Esophagus squamous epithelium (tissue), 5 donors: Measurements from ENCODE around the gene RCCD1. TPM values are rescaled to one million over a fixed set of nuclear protein-coding genes. Genes with fewer than 3 reads are reported as not detected.

Experiments
- DNase-seq: peaks from one replicate; lab custom pipeline; 2025; lab: John Stamatoyannopoulos, UW
- H3K27ac ChIP-seq, 4 donors: fragments of 200-600 bp; sonication (generic); one replicate each; pipeline ENCODE4 v1.5.1; 2016 to 2019; ENCODE audit warnings: mild to moderate bottlenecking in 1 of 4
- H3K27me3 ChIP-seq, 4 donors: fragments of 200-600 bp; sonication (generic); 1 replicate in 3 of 4; 2 replicates in 1 of 4; pipeline versions ENCODE4 v1.5.1 to v1.6.0; 2017 to 2021; ENCODE audit warnings: antibody characterized with exemption in 1 of 4
- H3K36me3 ChIP-seq, 3 donors: fragments of 200-600 bp; sonication (generic); one replicate each; pipeline ENCODE4 v1.5.1; 2016 to 2019
- H3K4me1 ChIP-seq, 3 donors: fragments of 200-600 bp; sonication (generic); one replicate each; pipeline ENCODE4 v1.5.1; 2017 to 2019
- H3K4me3 ChIP-seq, 4 donors: fragments of 200-600 bp; sonication (generic); 1 replicate in 3 of 4; 2 replicates in 1 of 4; pipeline ENCODE4 v1.5.1; 2016 to 2019; ENCODE audit warnings: mild to moderate bottlenecking in 2 of 4, moderate library complexity in 1 of 4
- H3K9me3 ChIP-seq, 3 donors: fragments of 200-600 bp; sonication (generic); one replicate each; pipeline ENCODE4 v1.5.1; 2016 to 2019
- POLR2A ChIP-seq, 4 donors: fragments of 450-650 bp; IDR thresholded peaks; one replicate each; pipeline ENCODE4 v1.6.1; 2017; ENCODE audit warnings: antibody characterized with exemption in 4 of 4, mild to moderate bottlenecking in 4 of 4, moderate library complexity in 3 of 4
- WGBS, 2 donors: methylation state at CpG; one replicate each; pipeline ENCODE4 v1.1.5; 2018; 5-methylcytosine and 5-hydroxymethylcytosine counted together
- intact Hi-C: fragments of 100-400 bp; cut with DNase I; formaldehyde crosslinking; loops from one replicate; pipeline ENCODE4 v1.15.0; 2022
- total RNA-seq, 4 donors: library from RNA; depleted of rRNA; stranded (reverse); fragments of >200 nt; gene quantifications; one replicate each; pipeline ENCODE4 v1.1.0, GENCODE V29; 2016
- TF ChIP-seq, protein P1 (sequence below), 6 experiments: fragments of 450-650 bp in 4 of 6; fragments of 200-600 bp in 2 of 6; sonication (generic) in 2 of 6; IDR thresholded peaks; one replicate each; pipeline ENCODE4 v1.5.1; 2016 to 2019; ENCODE audit warnings: antibody characterized with exemption in 6 of 6, mild to moderate bottlenecking in 4 of 6, moderate library complexity in 4 of 6
- donor health status: DM: yes; HTN: yes; CAD: no.

RCCD1 gene
- total RNA-seq, 4 donors from 2014 or later, result 8.7 to 12.6 (median 9.8) TPM

- 95 to 98% methylated on average over 20 to 21 of the region's 21 CpGs for WGBS, 2 donors
- H3K36me3 ChIP-seq, result peaks cover 0 to 61% (median under 1%) of the 10 kb centered on the region in 3 donors
- intact Hi-C loops, result no loop called here
Observed at GRCh38 chr15:90974216-90974615, 19.5 kb downstream of the RCCD1 start.

GRCh38 chr15:90979582-90979981 lies 24.9 kb downstream of the RCCD1 start:
- H3K36me3 ChIP-seq, result peaks cover 0 to 50% (median 0%) of the 10 kb centered on the region in 3 donors
- H3K9me3 ChIP-seq, result no peaks in the 10 kb centered on the region
- WGBS, 2 donors, result 20 to 47% methylated on average over 1 of the region's 1 CpG
- no peak for DNase-seq
- intact Hi-C loops, result no loop called here
- H3K27ac ChIP-seq, result peak overlapping the region in 1 of 4 donors; percentile 4
- TF ChIP-seq POLR2A (IDR thresholded peaks at IDR 0.05), result no peak
- TF ChIP-seq, protein P1, sequence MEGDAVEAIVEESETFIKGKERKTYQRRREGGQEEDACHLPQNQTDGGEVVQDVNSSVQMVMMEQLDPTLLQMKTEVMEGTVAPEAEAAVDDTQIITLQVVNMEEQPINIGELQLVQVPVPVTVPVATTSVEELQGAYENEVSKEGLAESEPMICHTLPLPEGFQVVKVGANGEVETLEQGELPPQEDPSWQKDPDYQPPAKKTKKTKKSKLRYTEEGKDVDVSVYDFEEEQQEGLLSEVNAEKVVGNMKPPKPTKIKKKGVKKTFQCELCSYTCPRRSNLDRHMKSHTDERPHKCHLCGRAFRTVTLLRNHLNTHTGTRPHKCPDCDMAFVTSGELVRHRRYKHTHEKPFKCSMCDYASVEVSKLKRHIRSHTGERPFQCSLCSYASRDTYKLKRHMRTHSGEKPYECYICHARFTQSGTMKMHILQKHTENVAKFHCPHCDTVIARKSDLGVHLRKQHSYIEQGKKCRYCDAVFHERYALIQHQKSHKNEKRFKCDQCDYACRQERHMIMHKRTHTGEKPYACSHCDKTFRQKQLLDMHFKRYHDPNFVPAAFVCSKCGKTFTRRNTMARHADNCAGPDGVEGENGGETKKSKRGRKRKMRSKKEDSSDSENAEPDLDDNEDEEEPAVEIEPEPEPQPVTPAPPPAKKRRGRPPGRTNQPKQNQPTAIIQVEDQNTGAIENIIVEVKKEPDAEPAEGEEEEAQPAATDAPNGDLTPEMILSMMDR (IDR thresholded peaks at IDR 0.05), result no peak
- H3K4me1 ChIP-seq, result peaks cover 0 to 4% (median 0%) of the 10 kb centered on the region in 3 donors
- H3K27me3 ChIP-seq, result no peaks in the 10 kb centered on the region
- no peak overlapping the region for H3K4me3 ChIP-seq

More at GRCh38 chr15:90974216-90974615, 19.5 kb downstream of the RCCD1 start:
- Histone ChIP-seq H3K4me3 (no peak overlapping the region), H3K27ac (no peak overlapping the region), H3K27me3 (no peaks in the 10 kb centered on the region), H3K9me3 (no peaks in the 10 kb centered on the region), H3K4me1 (no peaks in the 10 kb centered on the region)
- TF ChIP-seq, protein P1 (IDR thresholded peaks at IDR 0.05), result no peak
- TF ChIP-seq POLR2A (IDR thresholded peaks at IDR 0.05), result no peak
- DNase-seq, result no peak

DNA sequence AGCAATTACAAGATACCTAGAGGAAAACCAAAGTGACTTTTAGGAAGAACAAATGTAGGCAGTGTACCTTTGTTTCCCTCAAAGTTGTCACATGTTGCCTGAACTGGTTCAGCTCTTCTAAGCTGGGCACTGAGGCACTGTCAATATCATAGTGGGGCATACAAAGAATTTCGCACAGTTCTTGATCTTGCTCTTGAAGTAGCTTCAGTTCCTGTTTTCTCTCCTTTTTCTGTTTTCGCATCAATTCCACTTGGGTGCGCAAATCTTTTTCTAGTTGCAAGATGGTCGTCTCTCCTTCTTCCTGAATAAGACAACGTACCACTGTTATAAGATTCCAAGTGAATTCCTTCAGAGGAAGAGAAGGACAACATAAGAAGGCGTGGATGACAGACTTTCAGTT lies 27.0 kb downstream of the RCCD1 start:
- intact Hi-C loops, result no loop called here

DNA sequence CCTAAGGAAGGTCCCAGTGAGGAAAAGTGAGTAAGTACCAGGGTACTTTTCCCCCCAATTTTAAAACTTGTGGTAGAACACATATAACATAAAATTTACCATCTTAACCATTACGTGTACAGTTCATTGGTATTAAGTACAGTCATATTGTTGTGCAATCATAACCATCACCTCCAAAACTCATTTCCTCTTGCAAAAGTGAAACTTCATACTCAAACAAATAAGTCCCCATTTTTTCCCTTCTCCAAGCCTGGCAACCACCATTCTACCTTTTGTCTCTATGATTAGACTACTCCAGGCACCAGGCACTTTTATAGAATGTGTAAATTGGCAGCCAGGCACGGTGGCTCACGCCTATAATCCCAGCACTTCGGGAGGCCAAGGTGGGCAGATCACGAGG lies 27.5 kb downstream of the RCCD1 start:
- H3K4me3 ChIP-seq, result no peak overlapping the region
- WGBS, 2 donors, result 45 to 82% methylated on average over 1 to 5 of the region's 5 CpGs
- TF ChIP-seq, protein P1 (IDR thresholded peaks at IDR 0.05), result no peak
- TF ChIP-seq POLR2A (IDR thresholded peaks at IDR 0.05), result no peak
- peaks cover 0 to 16% (median 0%) of the 10 kb centered on the region in 3 donors for H3K4me1 ChIP-seq
- no peaks in the 10 kb centered on the region for H3K27me3 ChIP-seq
- no peaks in the 10 kb centered on the region for H3K9me3 ChIP-seq
- intact Hi-C loops, result no loop called here
- no peak for DNase-seq
- H3K36me3 ChIP-seq, result peaks cover 0 to 31% (median 0%) of the 10 kb centered on the region in 3 donors
- H3K27ac ChIP-seq, result peak overlapping the region in 1 of 4 donors; percentile 34

More for the DNA sequence above, 27.0 kb downstream of the RCCD1 start:
- DNase-seq, result no peak
- 85 to 91% methylated on average over 6 of the region's 6 CpGs for WGBS, 2 donors
- Histone ChIP-seq H3K9me3 (no peaks in the 10 kb centered on the region), H3K4me1 (peaks cover 0 to 11% (median 0%) of the 10 kb centered on the region in 3 donors), H3K36me3 (peaks cover 0 to 31% (median 0%) of the 10 kb centered on the region in 3 donors), H3K4me3 (no peak overlapping the region), H3K27ac (no peak overlapping the region), H3K27me3 (no peaks in the 10 kb centered on the region)
- TF ChIP-seq POLR2A (IDR thresholded peaks at IDR 0.05), result no peak
- TF ChIP-seq, protein P1 (IDR thresholded peaks at IDR 0.05), result no peak

DNA sequence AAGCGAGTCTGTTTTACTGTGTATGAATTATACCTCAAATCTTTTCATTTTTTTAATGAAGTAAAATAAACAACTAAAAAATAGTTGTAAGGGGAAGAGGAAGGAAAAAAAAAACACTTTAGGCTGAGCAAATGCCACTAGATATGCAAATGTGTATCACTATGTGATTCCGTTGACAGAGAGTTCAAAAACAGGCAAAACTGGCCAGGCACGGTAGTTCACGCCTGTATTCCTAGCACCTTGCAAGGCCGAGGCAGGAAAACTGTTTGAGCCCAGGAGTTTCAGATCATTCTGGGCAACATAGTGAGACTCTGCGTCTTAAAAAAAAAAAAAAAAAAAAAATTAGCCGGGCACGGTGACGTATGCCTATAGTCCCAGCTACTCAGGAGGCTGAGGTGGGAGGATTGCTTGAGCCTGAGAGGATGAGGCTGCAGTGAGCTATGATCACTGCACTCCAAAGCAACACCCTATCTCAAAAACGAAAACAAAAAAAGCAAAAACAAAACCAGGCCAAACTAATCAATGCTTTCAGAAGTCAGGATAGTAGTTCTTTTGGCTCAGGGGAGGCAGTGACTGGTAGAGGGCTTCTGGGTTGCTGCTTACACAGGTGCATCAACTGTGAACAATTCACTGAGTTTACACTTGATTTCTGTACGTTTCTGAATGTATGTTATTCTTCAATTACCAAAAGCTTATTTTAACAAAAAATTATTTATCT lies 32.3 kb downstream of the RCCD1 start:
- DNase-seq, result no peak

More for the DNA sequence above, 32.3 kb downstream of the RCCD1 start:
- intact Hi-C loops, result no loop called here
- Histone ChIP-seq H3K4me3 (peak overlapping the region in 1 of 4 donors; percentile 20), H3K36me3 (peaks cover 0 to 15% (median 0%) of the 10 kb centered on the region in 3 donors), H3K27ac (peak overlapping the region in 3 of 4 donors; percentile 38 to 77 (median 57)), H3K9me3 (no peaks in the 10 kb centered on the region), H3K4me1 (peaks cover 0 to 32% (median 5%) of the 10 kb centered on the region in 3 donors), H3K27me3 (no peaks in the 10 kb centered on the region)
- 52 to 64% methylated on average over 11 of the region's 11 CpGs for WGBS, 2 donors
- no peak for TF ChIP-seq POLR2A (IDR thresholded peaks at IDR 0.05)
- TF ChIP-seq, protein P1 (IDR thresholded peaks at IDR 0.05), result no peak
